Raji (cell line): Measurements from ENCODE around the gene WWOX.

ENCODE experiments used
- POLR2A ChIP-seq: IDR thresholded peaks from 2 replicates; pipeline ENCODE4 v1.6.1; 2011; ENCODE audit warnings: low read depth, low read length, control low read depth; ENCODE audit not compliant: insufficient read depth

Gene WWOX

GRCh38 chr16:78458588-78458987, 359.1 kb downstream of the WWOX start:
- TF ChIP-seq POLR2A, result no peak

GRCh38 chr16:78460428-78460827, 361.0 kb downstream of the WWOX start:
- no peak for TF ChIP-seq POLR2A

DNA sequence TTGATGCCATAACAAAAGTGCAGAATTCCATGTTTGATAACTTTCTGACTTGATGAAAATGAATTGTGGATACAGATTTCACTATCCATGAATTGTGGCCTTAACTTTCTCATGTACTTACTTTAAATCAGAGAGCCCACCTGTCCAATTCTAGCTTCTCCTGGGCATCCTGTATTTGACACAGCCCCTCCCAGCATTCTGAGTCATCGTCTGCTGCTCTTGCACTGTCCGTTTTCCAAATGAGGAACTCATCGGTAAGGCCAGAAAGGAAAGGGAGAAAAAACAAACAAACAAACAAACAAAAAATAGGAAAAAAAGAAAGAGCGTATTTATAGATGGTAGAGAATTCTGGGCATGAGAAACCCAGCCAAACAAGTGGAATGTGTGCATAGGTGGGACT, 361.6 kb downstream of the WWOX start:
- TF ChIP-seq POLR2A, result no peak

GRCh38 chr16:78461496-78462287, 362.2 kb downstream of the WWOX start:
- TF ChIP-seq POLR2A, result no peak

DNA sequence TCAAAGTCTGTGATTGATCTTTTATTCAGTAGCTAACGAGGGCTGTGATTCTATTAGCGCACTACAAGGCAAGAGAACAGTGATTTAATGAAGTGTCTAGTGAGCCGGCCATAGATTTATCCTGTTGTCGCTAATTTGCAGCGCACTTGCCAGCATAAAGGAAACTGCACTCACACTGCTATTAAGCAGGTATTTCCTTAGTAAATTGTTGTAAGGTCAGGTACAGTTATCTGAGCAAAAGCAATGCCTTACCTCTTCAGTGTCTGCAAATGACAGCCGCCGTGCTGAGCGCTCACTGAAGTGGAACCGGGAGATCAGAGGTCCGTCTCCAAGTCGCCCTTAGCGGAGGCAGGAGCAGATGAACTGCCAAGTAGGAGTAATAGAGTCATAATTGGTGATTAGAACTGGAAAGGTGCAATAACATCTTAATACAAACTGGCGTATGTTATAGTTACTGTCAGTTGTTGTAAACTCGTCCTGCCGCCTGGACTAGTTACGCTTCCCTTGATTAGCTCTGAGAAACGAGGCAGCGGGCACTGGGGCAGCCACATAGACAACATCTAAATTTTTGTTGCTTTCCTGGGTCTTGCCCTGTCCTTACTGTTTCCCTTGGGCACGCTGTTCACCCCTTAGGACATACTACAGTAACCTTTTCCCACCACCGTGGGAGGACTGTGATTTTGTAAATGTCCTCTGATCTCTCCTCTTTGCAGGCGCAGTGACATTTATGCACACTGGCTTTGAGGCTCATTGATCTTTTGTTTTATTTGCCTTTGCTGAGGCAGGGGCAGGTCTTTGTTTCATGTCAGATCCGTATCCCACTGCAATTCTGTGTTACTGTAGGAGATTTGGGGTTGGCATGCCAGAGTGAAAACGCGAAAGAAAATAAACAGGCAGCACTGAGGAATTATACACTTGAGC, 363.1 kb downstream of the WWOX start:
- TF ChIP-seq POLR2A, result no peak

GRCh38 chr16:78463591-78463990, 364.1 kb downstream of the WWOX start:
- no peak for TF ChIP-seq POLR2A

DNA sequence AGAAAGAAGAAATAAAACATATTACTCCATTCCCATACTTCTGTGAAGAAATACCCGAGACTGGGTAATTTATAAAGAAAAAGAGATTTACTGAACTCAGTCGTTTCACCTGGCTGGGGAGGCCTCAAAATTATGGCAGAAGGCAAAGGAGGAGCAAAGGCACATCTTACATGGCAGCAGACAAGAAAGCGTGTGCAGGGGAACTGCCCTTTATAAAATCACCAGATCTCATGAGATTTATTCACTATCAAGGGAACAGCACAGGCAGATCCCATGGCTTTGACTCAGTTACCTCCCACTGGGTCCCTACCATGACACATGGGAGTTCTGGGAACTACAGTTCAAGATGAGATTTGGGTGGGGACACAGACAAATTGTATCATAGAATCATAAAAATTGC, 365.4 kb downstream of the WWOX start:
- no peak for TF ChIP-seq POLR2A

GRCh38 chr16:78465730-78466129, 366.3 kb downstream of the WWOX start:
- no peak for TF ChIP-seq POLR2A

DNA sequence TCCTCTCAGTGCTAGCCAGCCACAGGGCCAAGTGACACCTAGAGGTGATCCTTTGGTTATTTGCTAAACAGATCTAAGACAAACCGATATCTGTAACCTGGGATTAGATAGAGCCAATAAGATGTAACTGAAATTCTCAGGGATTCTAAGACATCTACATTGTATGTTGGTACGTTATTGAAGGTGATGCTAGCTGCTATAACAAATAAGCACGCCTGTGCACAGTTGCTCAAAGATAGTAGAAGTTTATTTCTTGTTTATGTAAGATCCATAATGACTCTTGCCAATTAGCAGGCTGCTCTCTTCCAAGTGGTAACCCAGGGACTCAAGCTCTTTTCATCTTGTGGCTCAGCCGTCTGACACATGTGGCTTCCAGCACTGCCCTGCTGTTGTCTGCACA, 370.3 kb downstream of the WWOX start:
- TF ChIP-seq POLR2A, result no peak

DNA sequence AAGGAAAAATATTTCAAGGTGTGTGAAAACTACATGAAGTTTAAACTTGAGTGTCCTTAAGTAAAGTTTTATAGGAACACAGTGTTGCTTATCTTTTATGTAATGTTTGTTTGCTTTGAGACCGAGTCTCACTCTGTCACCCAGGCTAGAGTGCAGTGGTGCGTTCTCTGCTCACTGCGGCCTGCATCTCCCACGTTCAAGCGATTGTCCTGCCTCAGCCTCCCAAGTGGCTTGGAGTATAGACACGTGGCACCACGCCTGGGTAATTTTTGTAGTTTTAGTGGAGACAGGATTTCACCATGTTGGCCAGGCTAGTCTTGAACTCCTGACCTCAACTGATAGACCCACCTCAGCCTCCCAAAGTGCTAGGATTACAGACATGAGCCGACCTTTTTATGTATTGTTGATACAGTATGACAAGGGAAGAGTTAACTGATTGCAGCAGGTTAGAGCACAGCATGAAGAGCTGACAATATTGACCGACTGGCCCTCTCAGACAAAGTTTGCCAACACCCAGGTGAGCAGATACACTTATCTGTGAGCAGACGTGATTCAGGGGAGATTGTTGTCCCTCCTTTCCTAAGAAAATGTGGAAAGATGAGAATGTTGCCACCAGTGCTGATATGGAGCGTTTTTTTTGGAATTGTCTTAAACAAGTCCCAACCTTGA, 373.7 kb downstream of the WWOX start:
- no peak for TF ChIP-seq POLR2A

- no peak for TF ChIP-seq POLR2A
These were observed 375.3 kb downstream of the WWOX start for GRCh38 chr16:78474762-78475161.

DNA sequence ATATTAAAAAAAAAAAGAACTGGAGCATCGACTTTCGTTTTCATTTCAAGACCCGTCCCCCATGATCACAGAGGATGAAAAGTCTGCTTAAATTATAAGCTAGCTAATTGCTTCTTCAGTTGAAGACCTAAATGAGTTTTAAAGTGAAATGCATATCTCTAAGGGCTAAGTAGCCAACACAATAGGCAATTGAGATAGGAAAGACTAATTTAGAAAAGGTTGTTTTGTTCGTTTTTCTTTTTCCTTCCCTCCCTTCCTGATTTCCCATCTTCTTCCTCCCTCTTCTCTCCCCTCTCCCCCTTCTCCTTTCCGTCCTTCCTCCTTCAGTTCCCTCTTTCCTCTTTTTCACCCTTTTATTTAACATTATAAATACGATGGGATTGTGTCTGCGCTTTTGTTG, 377.2 kb downstream of the WWOX start:
- no peak for TF ChIP-seq POLR2A

DNA sequence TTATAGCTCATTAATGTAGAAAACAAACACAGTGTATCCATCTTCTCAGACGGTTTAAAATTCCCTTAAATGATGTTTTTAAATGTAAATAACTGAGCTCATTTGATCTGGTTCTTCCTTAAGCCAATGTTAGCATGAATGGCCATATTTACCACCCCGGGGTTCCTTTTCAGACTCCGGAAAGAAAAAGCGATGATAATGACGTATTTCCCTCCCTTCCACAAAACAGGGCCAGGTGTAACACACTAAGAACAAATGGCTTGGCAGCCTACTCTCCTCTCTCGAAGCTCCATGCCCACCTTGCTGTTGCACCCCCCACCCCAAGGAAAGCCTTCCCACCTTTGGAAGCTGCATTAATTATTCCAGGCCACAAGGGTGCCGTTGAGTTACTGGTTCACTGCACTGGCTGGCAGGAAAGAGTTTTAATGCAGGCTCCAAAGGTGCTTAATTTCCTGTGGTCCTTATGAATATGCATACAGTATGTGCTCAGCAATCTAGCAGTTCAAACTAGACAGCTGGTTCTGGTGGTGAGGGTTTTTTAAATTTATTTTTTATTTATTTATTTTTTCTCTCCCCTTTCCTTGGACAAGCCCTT, 378.9 kb downstream of the WWOX start:
- no peak for TF ChIP-seq POLR2A

GRCh38 chr16:78479723-78480122, 380.3 kb downstream of the WWOX start:
- TF ChIP-seq POLR2A, result no peak

DNA sequence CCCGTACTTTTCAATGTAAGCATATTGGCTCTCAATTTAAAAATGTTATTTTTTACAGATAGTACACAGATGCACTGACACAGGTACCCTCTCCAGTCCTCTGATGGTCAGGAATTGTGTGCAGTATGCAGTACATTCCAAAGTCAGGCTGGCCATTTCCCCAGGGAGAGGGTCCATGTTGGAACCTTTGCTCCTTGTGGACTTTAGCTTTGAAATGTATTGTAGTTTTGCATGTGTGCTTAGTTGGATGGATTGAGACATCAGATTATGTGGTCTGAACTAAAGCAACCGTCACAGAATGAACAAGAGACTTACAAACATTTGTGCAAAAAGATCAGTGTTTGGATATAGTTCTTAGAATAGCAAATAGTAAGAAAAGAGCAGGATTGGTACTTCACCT, 381.1 kb downstream of the WWOX start:
- no peak for TF ChIP-seq POLR2A

- TF ChIP-seq POLR2A, result no peak
These were observed 383.9 kb downstream of the WWOX start for GRCh38 chr16:78483124-78483992.
